SK-N-SH (cell line): ENCODE measurements around the gene PLEKHH1. TPM values are rescaled to one million over a fixed set of nuclear protein-coding genes. Genes with fewer than 3 reads are reported as not detected.

Source experiments
- CTCF ChIA-PET: fragments of 300-600, 350-600 bp; formaldehyde crosslinking; extraction: SDS; loops from one replicate; lab custom pipeline; 2021; lab: Yijun Ruan, JAX
- POLR2A ChIA-PET: fragments of 350-600 bp; sonication (Branson Sonifier 250); formaldehyde crosslinking; extraction: SDS; loops from one replicate; lab custom pipeline; 2020; ENCODE audit warnings: antibody characterized with exemption, inconsistent platforms; lab: Yijun Ruan, JAX
- DNase-seq: peaks from one replicate; pipeline ENCODE4 v3.0.0; 2012
- H2AFZ ChIP-seq: fragments of 200-600 bp; sonication (generic); 2 replicates; pipeline ENCODE4 v1.8.1; 2016; ENCODE audit warnings: antibody characterized with exemption, mild to moderate bottlenecking, low read depth
- H3F3A ChIP-seq: fragments of 200-600 bp; sonication (generic); replicated peaks from 2 replicates; pipeline ENCODE3; 2016; ENCODE audit warnings: antibody characterized with exemption, mild to moderate bottlenecking; ENCODE audit not compliant: insufficient read depth
- H3K27ac ChIP-seq, 2 experiments: fragments of 200-500 bp in 1 of 2; fragments of 200-600 bp in 1 of 2; sonication (Bioruptor generic) in 1 of 2; sonication (generic), shearing (Covaris generic) in 1 of 2; 2 replicates each; pipeline versions ENCODE4 v1.5.1 to v1.6.1; 2014 to 2016; ENCODE audit warnings: low read depth in 2 of 2, inconsistent platforms in 1 of 2, low read length in 1 of 2, mild to moderate bottlenecking in 1 of 2, mixed read lengths in 1 of 2
- H3K27me3 ChIP-seq: fragments of 200-600 bp; sonication (generic), shearing (Covaris generic); 2 replicates; pipeline ENCODE4 v1.6.1; 2016; ENCODE audit warnings: mixed run types; ENCODE audit not compliant: insufficient read depth
- H3K36me3 ChIP-seq, 2 experiments: fragments of 200-500 bp in 1 of 2; fragments of 200-600 bp in 1 of 2; sonication (Bioruptor generic) in 1 of 2; sonication (generic) in 1 of 2; replicated peaks in 1 of 2; 2 replicates each; pipeline versions ENCODE3 to v1.5.1; 2014 to 2016; ENCODE audit warnings: low read length in 1 of 2, mild to moderate bottlenecking in 1 of 2; ENCODE audit not compliant: insufficient read depth in 2 of 2, control insufficient read depth in 1 of 2
- H3K4me1 ChIP-seq, 2 experiments: fragments of 200-500 bp in 1 of 2; fragments of 200-600 bp in 1 of 2; sonication (Bioruptor generic) in 1 of 2; sonication (generic), shearing (Covaris generic) in 1 of 2; 2 replicates each; pipeline versions ENCODE4 v1.5.1 to v1.6.1; 2014 to 2016; ENCODE audit warnings: low read depth in 1 of 2, low read length in 1 of 2, mixed run types in 1 of 2; ENCODE audit not compliant: insufficient read depth in 2 of 2, control insufficient read depth in 1 of 2
- H3K4me2 ChIP-seq: fragments of 200-600 bp; sonication (generic), shearing (Covaris generic); 2 replicates; pipeline ENCODE4 v1.6.1; 2017; ENCODE audit warnings: mixed run types
- H3K4me3 ChIP-seq, 2 experiments: fragments of 200-500 bp in 1 of 2; fragments of 200-600 bp in 1 of 2; sonication (Bioruptor generic) in 1 of 2; sonication (generic), shearing (Covaris generic) in 1 of 2; 2 replicates each; pipeline versions ENCODE4 v1.5.1 to v1.8.1; 2014 to 2016; ENCODE audit warnings: low read depth in 2 of 2, inconsistent platforms in 1 of 2, low read length in 1 of 2, mild to moderate bottlenecking in 1 of 2, mixed read lengths in 1 of 2, moderate library complexity in 1 of 2
- H3K79me2 ChIP-seq: fragments of 200-600 bp; sonication (generic); 2 replicates; pipeline ENCODE4 v1.8.1; 2017; ENCODE audit warnings: mild to moderate bottlenecking; ENCODE audit not compliant: insufficient read depth
- H3K9ac ChIP-seq: fragments of 200-600 bp; sonication (generic); 2 replicates; pipeline ENCODE4 v1.6.1; 2017; ENCODE audit warnings: mixed run types
- H3K9me2 ChIP-seq: fragments of 200-600 bp; sonication (generic); 2 replicates; pipeline ENCODE4 v1.6.1; 2017; ENCODE audit warnings: mixed run types
- H3K9me3 ChIP-seq: fragments of 200-600 bp; sonication (generic); 2 replicates; pipeline ENCODE4 v1.6.1; 2017; ENCODE audit warnings: mixed run types, mild to moderate bottlenecking, moderate library complexity
- H4K20me1 ChIP-seq: fragments of 200-600 bp; sonication (generic); 2 replicates; pipeline ENCODE4 v1.6.1; 2017; ENCODE audit warnings: mild to moderate bottlenecking, mixed run types; ENCODE audit not compliant: insufficient read depth
- ELF1 ChIP-seq: IDR thresholded peaks from 2 replicates; pipeline ENCODE4 v1.4.0; 2012
- EP300 ChIP-seq, 2 experiments: IDR thresholded peaks; 2 replicates each; pipeline versions ENCODE4 v1.4.0 to v1.6.1; 2012; ENCODE audit warnings: borderline replicate concordance in 1 of 2, low read depth in 1 of 2, low read length in 1 of 2
- EZH2phosphoT487 ChIP-seq: fragments of 200-600 bp; sonication (generic); IDR thresholded peaks from 2 replicates; pipeline ENCODE4 v1.6.1; 2017; ENCODE audit warnings: low read depth, mixed run types, mild to moderate bottlenecking, antibody characterized with exemption, moderate library complexity, borderline replicate concordance
- FOSL2 ChIP-seq: IDR thresholded peaks from 2 replicates; pipeline ENCODE4 v1.4.0; 2012; ENCODE audit warnings: low read depth, mild to moderate bottlenecking, moderate library complexity, borderline replicate concordance
- GATA2 ChIP-seq: sonication (generic); formaldehyde crosslinking; IDR thresholded peaks from 2 replicates; pipeline ENCODE4 v1.5.0; 2020; ENCODE audit warnings: mild to moderate bottlenecking, missing genetic modification reagents
- JUND ChIP-seq: IDR thresholded peaks from 2 replicates; pipeline ENCODE4 v1.4.0; 2012
- MXI1 ChIP-seq: IDR thresholded peaks from 2 replicates; pipeline ENCODE4 v1.6.1; 2012; ENCODE audit warnings: mild to moderate bottlenecking, low read depth, low read length, improper control_type of control experiment
- NRF1 ChIP-seq: IDR thresholded peaks from 2 replicates; pipeline ENCODE4 v1.6.1; 2012; ENCODE audit warnings: low read depth, mild to moderate bottlenecking, low read length
- RXRA ChIP-seq: IDR thresholded peaks from 2 replicates; pipeline ENCODE4 v1.4.0; 2012; ENCODE audit warnings: low read depth, mild to moderate bottlenecking, borderline replicate concordance
- SIN3A ChIP-seq: IDR thresholded peaks from 2 replicates; pipeline ENCODE4 v1.6.1; 2012; ENCODE audit warnings: low read depth, mild to moderate bottlenecking, low read length, moderate library complexity, borderline replicate concordance
- TAF1 ChIP-seq: IDR thresholded peaks from 2 replicates; pipeline ENCODE4 v1.6.1; 2012; ENCODE audit warnings: low read depth, mild to moderate bottlenecking, low read length, moderate library complexity, borderline replicate concordance
- TCF12 ChIP-seq: IDR thresholded peaks from 2 replicates; pipeline ENCODE4 v1.4.0; 2012
- TEAD4 ChIP-seq: IDR thresholded peaks from 2 replicates; pipeline ENCODE4 v1.4.0; 2012; ENCODE audit warnings: mild to moderate bottlenecking, borderline replicate concordance; ENCODE audit not compliant: insufficient read depth
- WGBS: methylation state at CpG from one replicate; pipeline ENCODE4 v1.1.6; 2017; ENCODE audit warnings: low lambda C conversion rate; 5-methylcytosine and 5-hydroxymethylcytosine counted together
- polyA plus RNA-seq, 3 experiments: library from polyadenylated mRNA; depleted of rRNA; stranded (reverse); fragments of >200 nt; gene quantifications; 2 replicates each; pipeline ENCODE4 v1.2.3, GENCODE V29; 2012
- TF ChIP-seq, protein P1 (sequence below): IDR thresholded peaks from 2 replicates; pipeline ENCODE4 v1.4.0; 2012; ENCODE audit warnings: low read depth, borderline replicate concordance
- TF ChIP-seq, protein P2 (sequence below): IDR thresholded peaks from 2 replicates; pipeline ENCODE4 v1.4.0; 2012; ENCODE audit warnings: low read depth
- TF ChIP-seq, protein P3 (sequence below): fragments of 150-350 bp; IDR thresholded peaks from 2 replicates; pipeline ENCODE4 v1.6.1; 2016; ENCODE audit warnings: mild to moderate bottlenecking, low read depth, low read length

Gene PLEKHH1
- polyA plus RNA-seq, 1 of the 3 experiments (the other 2 are of a cell fraction), result 1.6 TPM

DNA sequence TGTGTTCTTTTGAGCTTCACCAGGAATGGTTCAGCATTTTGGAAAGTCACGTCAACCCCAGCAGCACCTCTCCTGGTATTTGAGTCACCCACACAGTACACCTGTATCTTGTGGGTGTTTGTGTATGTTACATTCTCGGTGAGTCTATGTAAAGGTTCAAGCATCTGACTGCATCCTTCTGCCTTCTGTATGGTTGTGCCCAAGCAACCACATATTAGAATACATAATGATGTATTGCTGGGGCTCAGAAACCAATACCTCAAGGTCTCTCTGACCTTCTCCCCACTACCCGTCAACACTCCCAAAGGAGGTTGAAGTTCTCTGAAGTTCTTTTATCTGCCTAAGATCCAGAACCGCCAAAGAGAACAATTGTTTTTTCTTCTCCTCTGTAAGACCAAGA is 35.4 kb upstream of the PLEKHH1 start:
- no peak overlapping the region for H2AFZ ChIP-seq
- TF ChIP-seq TAF1, result no peak
- no peak for TF ChIP-seq MXI1
- no peak for TF ChIP-seq EZH2phosphoT487
- no peak for TF ChIP-seq SIN3A
- no peak for TF ChIP-seq EP300 (IDR thresholded peaks at IDR 0.05; ENCODE audit: borderline replicate concordance in 1 of 2, low read depth in 1 of 2, low read length in 1 of 2)
- no peak for TF ChIP-seq JUND
- TF ChIP-seq TEAD4, result no peak
- no peak for TF ChIP-seq GATA2 (CRISPR knock-in tag)
- TF ChIP-seq, protein P1, sequence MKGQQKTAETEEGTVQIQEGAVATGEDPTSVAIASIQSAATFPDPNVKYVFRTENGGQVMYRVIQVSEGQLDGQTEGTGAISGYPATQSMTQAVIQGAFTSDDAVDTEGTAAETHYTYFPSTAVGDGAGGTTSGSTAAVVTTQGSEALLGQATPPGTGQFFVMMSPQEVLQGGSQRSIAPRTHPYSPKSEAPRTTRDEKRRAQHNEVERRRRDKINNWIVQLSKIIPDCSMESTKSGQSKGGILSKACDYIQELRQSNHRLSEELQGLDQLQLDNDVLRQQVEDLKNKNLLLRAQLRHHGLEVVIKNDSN, result no peak
- no peak for TF ChIP-seq RXRA
- no peak for TF ChIP-seq TCF12
- TF ChIP-seq, protein P2, sequence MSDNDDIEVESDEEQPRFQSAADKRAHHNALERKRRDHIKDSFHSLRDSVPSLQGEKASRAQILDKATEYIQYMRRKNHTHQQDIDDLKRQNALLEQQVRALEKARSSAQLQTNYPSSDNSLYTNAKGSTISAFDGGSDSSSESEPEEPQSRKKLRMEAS, result no peak
- no peak for TF ChIP-seq NRF1
- WGBS, result 77% methylated on average over 4 of the region's 4 CpGs
- no peaks in the 10 kb centered on the region; a peak in 1 of 4 replicates for H3K4me1 ChIP-seq
- no peaks in the 10 kb centered on the region for H3F3A ChIP-seq
- no peak for DNase-seq
- H3K9me3 ChIP-seq, result no peaks in the 10 kb centered on the region
- CTCF ChIA-PET, result no interaction called here
- POLR2A ChIA-PET, result no interaction called here
- no peaks in the 10 kb centered on the region for H3K36me3 ChIP-seq
- H3K27me3 ChIP-seq, result no peaks in the 10 kb centered on the region
- H3K79me2 ChIP-seq, result no peaks in the 10 kb centered on the region
- H3K4me3 ChIP-seq, result no peak overlapping the region
- H4K20me1 ChIP-seq, result no peaks in the 10 kb centered on the region
- H3K9me2 ChIP-seq, result no peaks in the 10 kb centered on the region
- H3K9ac ChIP-seq, result no peak overlapping the region
- no peak overlapping the region for H3K4me2 ChIP-seq
- no peak overlapping the region for H3K27ac ChIP-seq

DNA sequence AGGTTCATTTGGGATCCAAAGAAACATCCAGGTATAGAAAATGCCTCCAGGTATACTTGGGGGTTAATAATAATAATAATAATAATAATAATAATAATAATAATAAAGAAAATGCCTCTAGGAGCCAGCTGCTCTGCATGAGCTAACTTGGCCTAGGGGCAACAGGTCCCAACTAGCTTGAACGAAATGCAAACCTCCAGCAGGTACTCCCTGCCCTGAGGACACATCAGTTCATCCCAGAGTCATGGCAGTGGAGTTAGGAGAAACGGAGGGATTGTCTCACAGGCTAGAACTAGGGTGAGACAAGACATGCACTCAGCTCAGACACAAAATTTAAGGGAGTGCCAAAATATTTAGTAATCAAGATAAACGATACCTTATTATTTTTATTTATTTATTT is 32.1 kb upstream of the PLEKHH1 start:
- Histone ChIP-seq H3K9me2 (no peaks in the 10 kb centered on the region), H3K9me3 (no peaks in the 10 kb centered on the region), H3F3A (no peaks in the 10 kb centered on the region), H3K27ac (no peak overlapping the region)
- 51% methylated on average over 3 of the region's 3 CpGs for WGBS
- DNase-seq, result no peak
- no peak for TF ChIP-seq ELF1
- no peak for TF ChIP-seq TCF12
- TF ChIP-seq, protein P1, result no peak
- TF ChIP-seq FOSL2, result no peak
- no peak for TF ChIP-seq NRF1
- TF ChIP-seq, protein P3, sequence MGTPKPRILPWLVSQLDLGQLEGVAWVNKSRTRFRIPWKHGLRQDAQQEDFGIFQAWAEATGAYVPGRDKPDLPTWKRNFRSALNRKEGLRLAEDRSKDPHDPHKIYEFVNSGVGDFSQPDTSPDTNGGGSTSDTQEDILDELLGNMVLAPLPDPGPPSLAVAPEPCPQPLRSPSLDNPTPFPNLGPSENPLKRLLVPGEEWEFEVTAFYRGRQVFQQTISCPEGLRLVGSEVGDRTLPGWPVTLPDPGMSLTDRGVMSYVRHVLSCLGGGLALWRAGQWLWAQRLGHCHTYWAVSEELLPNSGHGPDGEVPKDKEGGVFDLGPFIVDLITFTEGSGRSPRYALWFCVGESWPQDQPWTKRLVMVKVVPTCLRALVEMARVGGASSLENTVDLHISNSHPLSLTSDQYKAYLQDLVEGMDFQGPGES, result no peak
- TF ChIP-seq, all 33 proteins: peak for 0
- no peak overlapping the region for H3K9ac ChIP-seq
- H3K4me3 ChIP-seq, result no peak overlapping the region
- ChIA-PET CTCF (interaction anchor here (1.4 kb wide), 1 partner anchor 83 kb away, joined by 4 read pairs; no protein-coding TSS in a partner anchor), POLR2A (no interaction called here)
- no peaks in the 10 kb centered on the region for H3K36me3 ChIP-seq
- no peaks in the 10 kb centered on the region for H4K20me1 ChIP-seq
- H3K4me2 ChIP-seq, result no peak overlapping the region
- no peaks in the 10 kb centered on the region for H3K79me2 ChIP-seq
- H3K27me3 ChIP-seq, result no peaks in the 10 kb centered on the region
- no peak overlapping the region for H2AFZ ChIP-seq
- no peaks in the 10 kb centered on the region; a peak in 1 of 4 replicates for H3K4me1 ChIP-seq
